ENCODE results near the gene GULP1. TPM values are rescaled to one million over a fixed set of nuclear protein-coding genes. Genes with fewer than 3 reads are reported as not detected.

GULP1 gene
- total and polyA plus RNA-seq, 12 donors = 2.0 to 6.0 (median 4.7) TPM

- intact Hi-C loops (cut with DNase I) = no loop called here
- Histone ChIP-seq H3K27me3 (no peaks in the 10 kb centered on the region), H3K9me3 (peaks cover 0 to 32% (median 0%) of the 10 kb centered on the region in 11 donors), H3K36me3 (no peaks in the 10 kb centered on the region), H3K4me1 (no peaks in the 10 kb centered on the region), H3K4me3 (no peak overlapping the region), H3K27ac (no peak overlapping the region)
- ATAC-seq (no peak), DNase-seq (no peak)
- 94 to 100% methylated on average over 1 of the region's 1 CpG for WGBS, 2 donors
- no peak for TF ChIP-seq CTCF (IDR thresholded peaks at IDR 0.05)
Observed at GRCh38 chr2:188414869-188415753, 123.4 kb downstream of the GULP1 start.

DNA sequence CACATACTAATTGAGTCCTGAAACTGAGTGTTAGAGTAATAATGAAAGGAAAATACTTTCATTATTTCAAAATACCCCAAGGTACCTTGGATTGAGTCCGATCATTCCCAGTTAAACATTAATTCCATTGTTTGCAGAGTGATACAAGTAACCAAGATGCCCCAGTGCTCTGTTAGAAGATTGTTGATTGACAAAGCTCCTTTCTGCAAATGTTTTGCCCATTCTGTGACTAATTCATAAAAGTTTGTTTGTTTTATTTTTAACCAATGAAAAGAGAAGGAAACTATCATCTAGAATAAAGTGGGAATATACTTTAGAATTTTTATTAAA, 124.0 kb downstream of the GULP1 start:
- ATAC-seq (no peak), DNase-seq (no peak)
- no peak overlapping the region for H3K27ac ChIP-seq
- TF ChIP-seq CTCF (IDR thresholded peaks at IDR 0.05) = no peak
- intact Hi-C loops (cut with DNase I) = no loop called here
- peaks cover 0 to 32% (median 4%) of the 10 kb centered on the region in 11 donors for H3K9me3 ChIP-seq
- H3K36me3 ChIP-seq = no peaks in the 10 kb centered on the region
- WGBS, 2 donors = 89 to 93% methylated on average over 1 of the region's 1 CpG
- no peak overlapping the region for H3K4me3 ChIP-seq
- H3K27me3 ChIP-seq = no peaks in the 10 kb centered on the region
- no peaks in the 10 kb centered on the region for H3K4me1 ChIP-seq

- DNase-seq (no peak), ATAC-seq (no peak)
- Histone ChIP-seq H3K4me3 (no peak overlapping the region), H3K9me3 (peaks cover 0 to 32% (median 4%) of the 10 kb centered on the region in 11 donors), H3K36me3 (no peaks in the 10 kb centered on the region), H3K27ac (no peak overlapping the region), H3K27me3 (no peaks in the 10 kb centered on the region), H3K4me1 (no peaks in the 10 kb centered on the region)
- intact Hi-C loops (cut with DNase I) = no loop called here
- TF ChIP-seq CTCF (IDR thresholded peaks at IDR 0.05) = no peak
Observed at GRCh38 chr2:188416367-188416766, 124.7 kb downstream of the GULP1 start.

GRCh38 chr2:188422726-188423125, 131.1 kb downstream of the GULP1 start:
- Histone ChIP-seq H3K36me3 (no peaks in the 10 kb centered on the region), H3K9me3 (peaks cover 0 to 21% (median 4%) of the 10 kb centered on the region in 11 donors), H3K27me3 (no peaks in the 10 kb centered on the region), H3K4me3 (no peak overlapping the region), H3K4me1 (no peaks in the 10 kb centered on the region), H3K27ac (no peak overlapping the region)
- intact Hi-C loops (cut with DNase I) = no loop called here
- WGBS, 2 donors = 89 to 90% methylated on average over 1 of the region's 1 CpG
- no peak for TF ChIP-seq CTCF (IDR thresholded peaks at IDR 0.05)
- ATAC-seq = no peak
- DNase-seq = no peak

Data from heart right ventricle (tissue), 16 donors.